Fibroblast of lung (primary cell): ENCODE data around the gene ARMC2. TPM values are rescaled to one million over a fixed set of nuclear protein-coding genes. Genes with fewer than 3 reads are reported as not detected.
A peak's percentile ranks its signal among the peaks of the same experiment; 100 is the strongest.

ENCODE experiments used
- DNase-seq, 2 donors: peaks; one replicate each; pipeline versions ENCODE4 v3.0.0 to v3.0.0-alpha.2; 2010; ENCODE audit warnings: low read depth in 2 of 2
- H2AFZ ChIP-seq: 2 replicates; pipeline ENCODE4 v1.5.1; 2012; ENCODE audit warnings: low read length, control low read depth, inconsistent platforms
- H3K27ac ChIP-seq: 2 replicates; pipeline ENCODE4 v1.5.1; 2011; ENCODE audit warnings: low read length, control low read depth; ENCODE audit not compliant: insufficient read depth
- H3K27me3 ChIP-seq: 2 replicates; pipeline ENCODE4 v1.5.1; 2011; ENCODE audit warnings: mild to moderate bottlenecking, low read length; ENCODE audit not compliant: control insufficient read depth, insufficient read depth
- H3K36me3 ChIP-seq: 2 replicates; pipeline ENCODE4 v1.5.1; 2011; ENCODE audit warnings: low read length; ENCODE audit not compliant: control insufficient read depth, insufficient read depth
- H3K4me1 ChIP-seq: 2 replicates; pipeline ENCODE4 v1.5.1; 2011; ENCODE audit warnings: low read length; ENCODE audit not compliant: control insufficient read depth, insufficient read depth; ENCODE audit errors: extremely low read depth
- H3K4me2 ChIP-seq: 2 replicates; pipeline ENCODE4 v1.5.1; 2011; ENCODE audit warnings: low read length, control low read depth; ENCODE audit not compliant: insufficient read depth; ENCODE audit errors: extremely low read depth
- H3K4me3 ChIP-seq, 4 experiments: fragments of 200-600 bp in 1 of 4; sonication (generic) in 1 of 4; replicated peaks in 1 of 4; 2 replicates each; pipeline ENCODE4 v1.5.1; 2011 to 2016; ENCODE audit warnings: low read length in 4 of 4, low read depth in 3 of 4, mild to moderate bottlenecking in 3 of 4, control low read depth in 2 of 4, inconsistent platforms in 1 of 4, mixed read lengths in 1 of 4; ENCODE audit not compliant: insufficient read depth in 1 of 4; ENCODE audit errors: control extremely low read depth in 1 of 4
- H3K79me2 ChIP-seq: 2 replicates; pipeline ENCODE4 v1.5.1; 2012; ENCODE audit warnings: mild to moderate bottlenecking, low read length, inconsistent platforms; ENCODE audit not compliant: control insufficient read depth, insufficient read depth
- H3K9ac ChIP-seq: 2 replicates; pipeline ENCODE4 v1.5.1; 2011; ENCODE audit warnings: mild to moderate bottlenecking, low read length, control low read depth; ENCODE audit not compliant: insufficient read depth
- H3K9me3 ChIP-seq: 2 replicates; pipeline ENCODE4 v1.5.1; 2012; ENCODE audit warnings: low read depth, low read length; ENCODE audit not compliant: control insufficient read depth, insufficient read depth
- H4K20me1 ChIP-seq: 2 replicates; pipeline ENCODE4 v1.5.1; 2011; ENCODE audit warnings: low read length; ENCODE audit not compliant: control insufficient read depth, insufficient read depth; ENCODE audit errors: extremely low read depth
- EZH2 ChIP-seq: IDR thresholded peaks from 2 replicates; pipeline ENCODE4 v1.5.1; 2012; ENCODE audit warnings: low read length, control low read depth, mild to moderate bottlenecking; ENCODE audit errors: missing control alignments
- polyA plus RNA-seq, 2 donors: library from polyadenylated mRNA; depleted of rRNA in 1 of 2; stranded (reverse) in 1 of 2; unstranded in 1 of 2; fragments of >200 nt; gene quantifications; 2 replicates each; pipeline ENCODE4 v1.2.1, GENCODE V29; 2011 to 2012; ENCODE audit warnings: missing spikeins in 1 of 2
- total RNA-seq: library from RNA; depleted of rRNA; stranded (reverse); fragments of >200 nt; gene quantifications from 2 replicates; pipeline ENCODE4 v1.2.1, GENCODE V29; 2014
- TF ChIP-seq, protein P1 (sequence below), 2 donors: IDR thresholded peaks in 1 of 2; conservative IDR thresholded peaks in 1 of 2; 1 replicate in 1 of 2; 2 replicates in 1 of 2; pipeline ENCODE4 v1.5.1; 2011 to 2012; ENCODE audit warnings: low read length in 2 of 2, control low read depth in 1 of 2, inconsistent platforms in 1 of 2, low read depth in 1 of 2, mild to moderate bottlenecking in 1 of 2

ARMC2 gene
- total and polyA plus RNA-seq, 2 donors (not counting 1 experiment from before 2014, with no cell fraction given): 4.0 to 6.2 TPM

DNA sequence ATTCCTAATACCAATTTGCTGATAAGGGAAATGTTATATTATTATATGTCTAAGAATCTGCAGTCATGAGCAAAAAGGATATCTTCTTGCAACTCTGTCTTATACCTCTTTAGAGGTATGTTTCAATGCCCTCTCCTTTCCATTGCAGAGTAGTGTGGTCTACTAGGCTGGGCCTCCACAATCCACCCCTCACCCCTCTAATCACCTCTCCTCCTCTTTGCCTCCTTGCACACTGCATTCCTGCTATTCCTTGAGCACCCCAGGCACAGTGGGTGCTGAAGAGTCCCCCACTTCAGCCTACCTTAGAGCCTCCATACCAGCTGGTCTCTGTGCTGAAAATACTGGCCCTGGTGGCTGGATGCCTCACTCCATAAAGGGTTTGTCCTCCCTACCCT, 26.9 kb downstream of the ARMC2 start:
- Histone ChIP-seq H4K20me1 (no peaks in the 10 kb centered on the region), H3K4me1 (peaks cover 3% of the 10 kb centered on the region), H3K4me2 (no peak overlapping the region), H3K36me3 (no peaks in the 10 kb centered on the region), H3K9ac (no peak overlapping the region), H3K79me2 (no peaks in the 10 kb centered on the region), H3K27me3 (no peaks in the 10 kb centered on the region), H3K27ac (no peak overlapping the region), H3K9me3 (no peaks in the 10 kb centered on the region), H3K4me3 (no peak overlapping the region), H2AFZ (no peak overlapping the region)
- DNase-seq: no peak
- TF ChIP-seq EZH2: no peak

DNA sequence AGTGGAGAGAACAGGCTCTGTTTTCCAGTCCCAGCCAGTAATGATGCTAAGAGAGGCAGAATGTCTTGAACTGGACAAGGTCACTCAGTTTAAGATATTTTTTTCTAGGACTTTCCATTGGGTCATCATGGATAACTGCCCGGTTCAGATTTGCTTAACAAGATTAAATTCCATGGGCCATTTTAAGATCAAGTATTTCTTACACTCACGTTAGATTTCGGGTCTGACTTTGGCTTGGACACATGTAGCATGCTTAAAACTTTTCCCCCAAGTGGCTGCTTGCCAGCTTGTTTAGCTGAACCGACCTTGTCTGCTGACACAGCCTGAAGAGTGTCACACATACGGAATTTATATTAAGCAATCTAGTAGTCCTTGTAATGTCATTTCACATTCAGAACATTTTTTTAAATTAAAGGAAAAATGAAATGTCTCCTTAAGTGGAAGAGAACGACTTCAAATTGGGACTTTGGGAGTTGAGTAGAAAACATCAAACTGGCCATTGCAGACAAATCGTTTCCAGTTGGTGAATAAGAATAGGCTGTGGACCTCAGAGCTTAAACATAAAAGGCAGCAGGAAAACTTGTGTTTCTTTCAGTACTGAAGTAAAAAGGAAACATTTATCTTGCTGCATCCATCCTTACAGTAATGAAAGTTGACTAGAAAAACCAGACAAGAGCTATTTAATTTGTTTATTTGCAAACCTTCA, 29.0 kb downstream of the ARMC2 start:
- H3K27ac ChIP-seq: peak overlapping the region; percentile 30
- DNase-seq: peak; percentile 51 to 90
- peak overlapping the region; percentile 67 for H3K4me2 ChIP-seq
- H2AFZ ChIP-seq: no peak overlapping the region
- H3K4me3 ChIP-seq: no peak overlapping the region
- H3K9ac ChIP-seq: no peak overlapping the region
- no peaks in the 10 kb centered on the region for H3K79me2 ChIP-seq
- peaks cover 3% of the 10 kb centered on the region for H3K4me1 ChIP-seq
- H3K36me3 ChIP-seq: no peaks in the 10 kb centered on the region
- no peaks in the 10 kb centered on the region for H3K27me3 ChIP-seq
- H3K9me3 ChIP-seq: no peaks in the 10 kb centered on the region
- TF ChIP-seq, protein P1, sequence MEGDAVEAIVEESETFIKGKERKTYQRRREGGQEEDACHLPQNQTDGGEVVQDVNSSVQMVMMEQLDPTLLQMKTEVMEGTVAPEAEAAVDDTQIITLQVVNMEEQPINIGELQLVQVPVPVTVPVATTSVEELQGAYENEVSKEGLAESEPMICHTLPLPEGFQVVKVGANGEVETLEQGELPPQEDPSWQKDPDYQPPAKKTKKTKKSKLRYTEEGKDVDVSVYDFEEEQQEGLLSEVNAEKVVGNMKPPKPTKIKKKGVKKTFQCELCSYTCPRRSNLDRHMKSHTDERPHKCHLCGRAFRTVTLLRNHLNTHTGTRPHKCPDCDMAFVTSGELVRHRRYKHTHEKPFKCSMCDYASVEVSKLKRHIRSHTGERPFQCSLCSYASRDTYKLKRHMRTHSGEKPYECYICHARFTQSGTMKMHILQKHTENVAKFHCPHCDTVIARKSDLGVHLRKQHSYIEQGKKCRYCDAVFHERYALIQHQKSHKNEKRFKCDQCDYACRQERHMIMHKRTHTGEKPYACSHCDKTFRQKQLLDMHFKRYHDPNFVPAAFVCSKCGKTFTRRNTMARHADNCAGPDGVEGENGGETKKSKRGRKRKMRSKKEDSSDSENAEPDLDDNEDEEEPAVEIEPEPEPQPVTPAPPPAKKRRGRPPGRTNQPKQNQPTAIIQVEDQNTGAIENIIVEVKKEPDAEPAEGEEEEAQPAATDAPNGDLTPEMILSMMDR (conservative IDR thresholded peaks at IDR 0.05 in 1 of 2, IDR thresholded peaks at IDR 0.05 in 1 of 2; ENCODE audit: low read depth in 1 of 2, low read length in 2 of 2): no peak
- TF ChIP-seq EZH2: no peak
- H4K20me1 ChIP-seq: no peaks in the 10 kb centered on the region

DNA sequence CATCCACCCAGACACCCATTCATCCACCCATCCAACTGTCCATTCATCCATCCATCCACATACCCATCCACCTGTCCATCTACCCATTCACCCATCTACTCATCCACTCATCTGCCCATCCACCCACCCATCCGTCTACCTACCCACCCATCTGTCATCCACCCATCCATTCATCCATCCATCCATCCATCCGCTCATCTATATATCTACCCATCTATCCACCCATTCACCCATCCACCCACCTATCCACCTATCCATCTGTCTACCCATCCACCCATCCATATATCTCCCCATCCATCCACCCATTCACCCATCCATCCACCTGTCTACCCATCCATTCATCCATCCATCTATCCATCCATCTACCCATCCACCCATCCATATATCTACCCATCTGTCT, 30.7 kb downstream of the ARMC2 start:
- Histone ChIP-seq H3K4me1 (peaks cover 3% of the 10 kb centered on the region), H3K36me3 (no peaks in the 10 kb centered on the region), H3K4me2 (no peak overlapping the region), H3K27me3 (no peaks in the 10 kb centered on the region), H3K79me2 (no peaks in the 10 kb centered on the region), H4K20me1 (no peaks in the 10 kb centered on the region), H2AFZ (no peak overlapping the region), H3K27ac (no peak overlapping the region), H3K4me3 (no peak overlapping the region), H3K9ac (no peak overlapping the region), H3K9me3 (no peaks in the 10 kb centered on the region)
- no peak for DNase-seq
- TF ChIP-seq, protein P1 (conservative IDR thresholded peaks at IDR 0.05 in 1 of 2, IDR thresholded peaks at IDR 0.05 in 1 of 2; ENCODE audit: low read depth in 1 of 2, low read length in 2 of 2): no peak
- TF ChIP-seq EZH2: no peak
